Right atrium auricular region (tissue), 2 donors: ENCODE results near the gene ABCA4. TPM values are rescaled to one million over a fixed set of nuclear protein-coding genes. Genes with fewer than 3 reads are reported as not detected.

Experiments
- DNase-seq: peaks from one replicate; pipeline ENCODE4 v3.0.0-alpha.2; 2019; ENCODE audit warnings: low spot score
- H3K27ac ChIP-seq, 2 donors: fragments of 200-600 bp; sonication (generic); 1 replicate in 1 of 2; 2 replicates in 1 of 2; pipeline ENCODE4 v1.5.1; 2016 to 2019
- H3K27me3 ChIP-seq, 2 donors: fragments of 200-600 bp; sonication (generic); one replicate each; pipeline versions ENCODE4 v1.5.1 to v1.6.0; 2017 to 2019
- H3K36me3 ChIP-seq: fragments of 200-600 bp; sonication (generic); one replicate; pipeline ENCODE4 v1.5.1; 2016
- H3K4me1 ChIP-seq, 2 donors: fragments of 200-600 bp; sonication (generic); one replicate each; pipeline versions ENCODE4 v1.5.1 to v1.6.0; 2017 to 2019
- H3K4me3 ChIP-seq, 2 donors: fragments of 200-600 bp; sonication (generic); 1 replicate in 1 of 2; 2 replicates in 1 of 2; pipeline ENCODE4 v1.5.1; 2017 to 2019; ENCODE audit warnings: mild to moderate bottlenecking in 1 of 2, moderate library complexity in 1 of 2
- H3K9me3 ChIP-seq, 2 donors: fragments of 200-600 bp; sonication (generic); one replicate each; pipeline ENCODE4 v1.5.1; 2019
- CTCF ChIP-seq, 2 donors: fragments of 200-600 bp; sonication (generic); IDR thresholded peaks; one replicate each; pipeline ENCODE4 v1.5.1; 2019; ENCODE audit warnings: antibody characterized with exemption in 2 of 2
- total RNA-seq, 2 donors: library from RNA; depleted of rRNA; stranded (reverse); fragments of >200 nt; gene quantifications; one replicate each; pipeline ENCODE4 v1.1.0, GENCODE V29; 2016

The ABCA4 gene
- total RNA-seq, 2 donors from 2014 or later: 0.51 TPM; not detected in 1

GRCh38 chr1:94083681-94084080 lies 37.3 kb downstream of the ABCA4 start:
- TF ChIP-seq CTCF (IDR thresholded peaks at IDR 0.05): no peak
- Histone ChIP-seq H3K36me3 (no peaks in the 10 kb centered on the region), H3K27ac (no peak overlapping the region), H3K4me3 (no peak overlapping the region), H3K4me1 (no peaks in the 10 kb centered on the region), H3K27me3 (no peaks in the 10 kb centered on the region), H3K9me3 (no peaks in the 10 kb centered on the region)
- no peak for DNase-seq

GRCh38 chr1:94081566-94082344 lies 39.2 kb downstream of the ABCA4 start:
- Histone ChIP-seq H3K4me3 (no peak overlapping the region), H3K27me3 (no peaks in the 10 kb centered on the region), H3K4me1 (no peaks in the 10 kb centered on the region), H3K9me3 (no peaks in the 10 kb centered on the region), H3K27ac (no peak overlapping the region), H3K36me3 (no peaks in the 10 kb centered on the region)
- DNase-seq: no peak
- TF ChIP-seq CTCF (IDR thresholded peaks at IDR 0.05): no peak

GRCh38 chr1:94079989-94080388 lies 41.0 kb downstream of the ABCA4 start:
- no peak overlapping the region for H3K27ac ChIP-seq
- no peak for DNase-seq
- no peaks in the 10 kb centered on the region for H3K27me3 ChIP-seq
- TF ChIP-seq CTCF (IDR thresholded peaks at IDR 0.05): no peak
- no peak overlapping the region for H3K4me3 ChIP-seq
- H3K9me3 ChIP-seq: no peaks in the 10 kb centered on the region
- H3K4me1 ChIP-seq: no peaks in the 10 kb centered on the region
- H3K36me3 ChIP-seq: no peaks in the 10 kb centered on the region

GRCh38 chr1:94079080-94079940 lies 41.6 kb downstream of the ABCA4 start:
- no peak for DNase-seq

More at GRCh38 chr1:94079080-94079940, 41.6 kb downstream of the ABCA4 start:
- no peak overlapping the region for H3K27ac ChIP-seq
- no peak overlapping the region for H3K4me3 ChIP-seq
- no peak for TF ChIP-seq CTCF (IDR thresholded peaks at IDR 0.05)
- no peaks in the 10 kb centered on the region for H3K9me3 ChIP-seq
- no peaks in the 10 kb centered on the region for H3K4me1 ChIP-seq
- H3K27me3 ChIP-seq: no peaks in the 10 kb centered on the region
- H3K36me3 ChIP-seq: no peaks in the 10 kb centered on the region
